ENCODE measurements around the gene POLE.

GRCh38 chr12:132724506-132725241, 37.5 kb upstream of the POLE start:
- TF ChIP-seq CTCF (IDR thresholded peaks at IDR 0.05) (no peak), POLR2A (IDR thresholded peaks at IDR 0.05) (no peak)

All from body of pancreas (tissue), 4 donors.